Skeletal muscle tissue (tissue), 4 donors: ENCODE results near the gene MYOT. TPM values are rescaled to one million over a fixed set of nuclear protein-coding genes. Genes with fewer than 3 reads are reported as not detected.
A peak's percentile ranks its signal among the peaks of the same experiment; 100 is the strongest.

Experiments
- H3K27ac ChIP-seq: one replicate; pipeline ENCODE4 v1.7.0; 2013; ENCODE audit warnings: mild to moderate bottlenecking, low read depth, low read length, inconsistent platforms
- H3K27me3 ChIP-seq, 3 donors: one replicate each; pipeline ENCODE4 v1.7.0; 2013; ENCODE audit warnings: low read length in 3 of 3; ENCODE audit not compliant: control insufficient read depth in 3 of 3, insufficient read depth in 3 of 3
- H3K36me3 ChIP-seq, 3 donors: one replicate each; pipeline ENCODE4 v1.7.0; 2013; ENCODE audit warnings: low read length in 3 of 3; ENCODE audit not compliant: control insufficient read depth in 3 of 3, insufficient read depth in 3 of 3
- H3K4me1 ChIP-seq, 3 donors: one replicate each; pipeline ENCODE4 v1.7.0; 2013; ENCODE audit warnings: low read length in 3 of 3, mild to moderate bottlenecking in 3 of 3; ENCODE audit not compliant: control insufficient read depth in 3 of 3, insufficient read depth in 3 of 3
- H3K4me3 ChIP-seq, 3 donors: one replicate each; pipeline ENCODE4 v1.7.0; 2013; ENCODE audit warnings: low read length in 3 of 3
- H3K9ac ChIP-seq, 3 donors: one replicate each; pipeline ENCODE4 v1.7.0; 2013; ENCODE audit warnings: low read length in 3 of 3, mild to moderate bottlenecking in 3 of 3, moderate library complexity in 2 of 3, low read depth in 1 of 3
- H3K9me3 ChIP-seq, 3 donors: one replicate each; pipeline ENCODE4 v1.7.0; 2013; ENCODE audit warnings: low read length in 3 of 3; ENCODE audit not compliant: control insufficient read depth in 3 of 3
- total RNA-seq: library from RNA; depleted of rRNA; stranded (reverse); fragments of >200 nt; gene quantifications from one replicate; pipeline ENCODE4 v1.2.3, GENCODE V29; 2014
- donor health status: Osteomylitis.

MYOT gene, protein sequence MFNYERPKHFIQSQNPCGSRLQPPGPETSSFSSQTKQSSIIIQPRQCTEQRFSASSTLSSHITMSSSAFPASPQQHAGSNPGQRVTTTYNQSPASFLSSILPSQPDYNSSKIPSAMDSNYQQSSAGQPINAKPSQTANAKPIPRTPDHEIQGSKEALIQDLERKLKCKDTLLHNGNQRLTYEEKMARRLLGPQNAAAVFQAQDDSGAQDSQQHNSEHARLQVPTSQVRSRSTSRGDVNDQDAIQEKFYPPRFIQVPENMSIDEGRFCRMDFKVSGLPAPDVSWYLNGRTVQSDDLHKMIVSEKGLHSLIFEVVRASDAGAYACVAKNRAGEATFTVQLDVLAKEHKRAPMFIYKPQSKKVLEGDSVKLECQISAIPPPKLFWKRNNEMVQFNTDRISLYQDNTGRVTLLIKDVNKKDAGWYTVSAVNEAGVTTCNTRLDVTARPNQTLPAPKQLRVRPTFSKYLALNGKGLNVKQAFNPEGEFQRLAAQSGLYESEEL
- total RNA-seq, result 54.8 TPM

DNA sequence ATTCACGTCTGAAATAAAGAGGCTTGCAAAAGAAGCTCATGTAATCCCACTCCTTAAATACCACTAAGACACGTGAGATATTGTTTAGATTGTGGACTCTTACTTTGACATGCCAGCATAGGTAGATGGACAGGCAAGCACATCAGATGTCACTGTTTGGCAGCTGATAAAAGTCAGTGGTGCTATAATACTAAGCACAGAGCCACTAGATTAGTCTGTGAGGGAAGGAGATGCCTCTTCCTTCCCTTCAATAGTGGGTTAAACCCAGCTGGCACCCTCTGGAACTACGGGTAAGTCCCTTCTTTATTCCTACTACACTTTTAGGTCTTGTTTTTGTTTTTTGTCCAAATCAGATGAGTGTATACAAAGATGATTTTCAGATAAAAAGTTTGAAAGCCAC lies at the start of gene MYOT:
TSS of gene MYOT (plus strand) at position 197 of the 400 bp plus-strand sequence. CDS start 2,792 bp downstream, outside the sequence.
- peak within 1 kb of the TSS; percentile 89 for H3K27ac ChIP-seq
- no peaks in the 10 kb centered on the region for H3K9me3 ChIP-seq
- H3K9ac ChIP-seq, result peak within 1 kb of the TSS; percentile 74 to 94 (median 92)
- H3K36me3 ChIP-seq, result peaks cover 2 to 26% (median 21%) of the 10 kb centered on the region in 3 donors
- no peaks in the 10 kb centered on the region for H3K4me1 ChIP-seq
- peak within 1 kb of the TSS; percentile 68 to 84 (median 73) for H3K4me3 ChIP-seq
- no peaks in the 10 kb centered on the region for H3K27me3 ChIP-seq

DNA sequence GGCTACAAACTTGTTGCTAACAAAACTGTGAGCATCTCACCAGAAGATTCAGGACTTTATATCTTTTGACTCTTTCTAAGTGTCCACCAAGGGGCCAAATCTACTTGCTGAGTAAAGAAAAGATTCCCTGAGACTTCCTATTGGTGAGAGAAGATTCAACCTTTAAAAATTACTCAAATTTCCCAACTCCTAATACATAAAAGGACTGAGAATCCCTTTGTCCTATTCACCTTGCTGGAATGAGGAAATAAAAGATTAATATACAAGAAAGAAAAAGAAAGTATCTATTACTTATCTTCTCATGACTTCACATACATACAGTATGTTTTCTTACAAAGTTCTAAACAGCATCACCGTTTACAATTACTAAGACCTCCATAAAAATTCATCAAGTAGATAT lies 47.9 kb upstream of the MYOT start:
- Histone ChIP-seq H3K36me3 (no peaks in the 10 kb centered on the region), H3K4me3 (no peak overlapping the region), H3K9ac (no peak overlapping the region), H3K4me1 (peaks cover 6 to 17% (median 15%) of the 10 kb centered on the region in 3 donors), H3K27me3 (no peaks in the 10 kb centered on the region), H3K9me3 (no peaks in the 10 kb centered on the region), H3K27ac (no peak overlapping the region)

DNA sequence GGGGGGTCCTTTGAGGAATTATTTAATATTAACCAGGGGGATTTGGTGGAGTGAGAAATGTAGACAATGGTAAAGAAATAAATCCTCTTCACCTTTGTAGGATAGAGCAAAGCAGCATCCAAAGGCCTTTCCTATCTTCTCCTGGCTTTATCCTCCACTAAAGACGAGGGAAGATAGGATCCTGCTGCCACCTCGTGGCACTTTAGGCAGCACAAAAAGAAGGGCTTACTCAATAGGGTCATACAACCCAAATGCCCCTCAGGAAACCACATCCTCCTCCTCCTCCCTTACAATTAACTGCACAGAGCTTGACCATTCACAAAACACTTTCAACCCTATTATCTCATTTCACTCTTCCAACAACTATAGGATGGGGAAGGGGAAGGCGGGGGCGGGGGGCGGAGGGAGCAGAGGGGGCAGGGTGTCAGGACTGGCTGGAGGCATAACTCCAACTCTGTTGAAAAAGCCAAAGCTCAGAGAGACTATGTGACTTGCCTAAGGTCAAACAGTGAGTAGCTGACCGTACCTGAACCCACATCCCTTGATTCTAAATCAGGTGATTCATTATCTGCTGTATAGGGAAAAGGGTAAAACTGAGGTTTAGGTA lies 45.4 kb upstream of the MYOT start:
- Histone ChIP-seq H3K9me3 (no peaks in the 10 kb centered on the region), H3K9ac (peak overlapping the region in 1 of 3 donors; percentile 3), H3K27ac (peak overlapping the region; percentile 21), H3K4me1 (peaks cover 5 to 8% (median 7%) of the 10 kb centered on the region in 3 donors), H3K27me3 (no peaks in the 10 kb centered on the region), H3K36me3 (no peaks in the 10 kb centered on the region), H3K4me3 (no peak overlapping the region)

DNA sequence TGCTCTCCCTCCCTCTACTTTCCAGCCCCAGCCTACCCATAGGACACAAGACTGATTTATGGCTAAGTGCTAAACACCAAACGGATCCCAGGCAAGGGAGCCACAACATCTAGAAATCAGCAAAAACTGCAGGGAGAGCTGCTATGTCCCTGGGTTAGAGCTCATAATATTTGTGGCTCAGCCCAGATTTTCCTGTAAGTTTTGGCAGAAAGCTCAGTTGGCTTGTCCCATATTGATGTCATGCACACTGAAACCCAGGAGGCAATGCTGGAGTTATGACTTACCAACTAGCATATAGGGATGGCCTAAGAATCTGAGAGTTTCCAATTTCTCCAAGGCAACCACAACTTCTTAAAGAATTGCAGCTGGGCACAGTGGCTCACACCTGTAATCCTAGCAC lies 44.7 kb upstream of the MYOT start:
- Histone ChIP-seq H3K9me3 (no peaks in the 10 kb centered on the region), H3K9ac (peak overlapping the region in 1 of 3 donors; percentile 3), H3K27me3 (no peaks in the 10 kb centered on the region), H3K27ac (peak overlapping the region; percentile 21), H3K36me3 (no peaks in the 10 kb centered on the region), H3K4me1 (peaks cover 5 to 14% (median 7%) of the 10 kb centered on the region in 3 donors), H3K4me3 (no peak overlapping the region)

DNA sequence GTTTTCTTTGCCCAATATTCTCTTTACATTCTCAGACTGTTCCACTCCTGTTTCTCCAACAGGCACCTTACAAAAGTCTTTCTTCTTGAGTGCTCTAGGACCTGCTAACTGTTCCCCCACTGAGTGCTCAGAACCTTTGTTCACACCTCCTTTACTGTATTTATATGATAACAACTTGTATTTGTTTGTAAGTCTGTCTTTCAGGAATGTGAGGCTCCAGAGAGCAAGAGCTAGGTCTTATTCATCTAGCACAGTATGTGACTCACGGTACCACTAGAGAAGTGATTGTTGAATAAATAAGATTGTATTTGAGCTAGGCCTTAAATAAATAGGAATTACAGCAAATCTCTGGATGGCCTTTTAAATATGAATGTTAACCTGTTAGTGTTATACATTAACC lies 42.5 kb upstream of the MYOT start:
- Histone ChIP-seq H3K27me3 (no peaks in the 10 kb centered on the region), H3K9me3 (no peaks in the 10 kb centered on the region), H3K36me3 (no peaks in the 10 kb centered on the region), H3K4me1 (peaks cover 5 to 20% (median 13%) of the 10 kb centered on the region in 3 donors), H3K9ac (no peak overlapping the region), H3K27ac (no peak overlapping the region), H3K4me3 (no peak overlapping the region)

DNA sequence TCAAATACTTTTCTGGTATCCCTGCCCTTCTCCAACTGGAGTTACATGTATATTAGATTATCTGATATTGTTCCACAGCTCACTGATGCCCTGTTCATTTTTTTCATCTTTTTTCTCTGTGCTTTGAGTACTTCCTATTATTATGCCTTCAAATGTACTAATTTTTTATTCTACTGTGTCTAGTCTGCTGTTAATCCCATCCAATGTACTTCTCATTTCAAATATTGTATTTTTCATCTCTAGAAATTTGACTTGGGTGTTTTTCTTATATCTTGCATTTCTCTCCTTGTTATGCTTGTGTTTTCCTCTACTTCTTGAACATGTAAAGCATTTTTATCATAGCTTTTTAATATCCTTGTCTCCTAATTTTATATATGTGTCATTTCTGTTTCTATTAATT lies 41.6 kb upstream of the MYOT start:
- no peaks in the 10 kb centered on the region for H3K9me3 ChIP-seq
- no peaks in the 10 kb centered on the region for H3K36me3 ChIP-seq
- no peak overlapping the region for H3K4me3 ChIP-seq
- no peaks in the 10 kb centered on the region for H3K27me3 ChIP-seq
- H3K27ac ChIP-seq, result no peak overlapping the region
- H3K4me1 ChIP-seq, result peaks cover 8 to 25% (median 18%) of the 10 kb centered on the region in 3 donors
- H3K9ac ChIP-seq, result no peak overlapping the region

DNA sequence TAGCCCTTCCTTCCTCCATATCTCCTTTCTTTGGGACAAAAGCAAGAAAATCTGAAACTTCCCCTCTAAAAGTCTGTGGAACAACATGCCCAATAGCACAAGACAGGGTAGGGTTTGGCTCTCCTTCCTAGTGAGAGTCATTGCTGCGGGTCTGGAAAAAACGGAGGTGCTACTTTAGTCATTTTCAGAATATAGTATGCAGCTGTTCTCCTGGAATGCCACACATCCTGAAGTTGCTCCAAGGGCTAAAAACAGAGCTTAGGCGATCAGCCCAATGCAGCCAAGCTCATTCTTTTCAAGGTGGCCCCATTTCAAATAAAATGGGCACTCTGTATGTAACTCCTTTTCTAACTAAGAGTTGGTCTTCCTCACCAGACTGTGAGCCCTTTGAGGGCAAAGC lies 39.5 kb upstream of the MYOT start:
- Histone ChIP-seq H3K27ac (peak overlapping the region; percentile 96), H3K4me3 (peak overlapping the region; percentile 25 to 49 (median 34)), H3K9me3 (no peaks in the 10 kb centered on the region), H3K9ac (peak overlapping the region; percentile 34 to 65 (median 64)), H3K36me3 (no peaks in the 10 kb centered on the region), H3K4me1 (peaks cover 6 to 20% (median 17%) of the 10 kb centered on the region in 3 donors), H3K27me3 (no peaks in the 10 kb centered on the region)

DNA sequence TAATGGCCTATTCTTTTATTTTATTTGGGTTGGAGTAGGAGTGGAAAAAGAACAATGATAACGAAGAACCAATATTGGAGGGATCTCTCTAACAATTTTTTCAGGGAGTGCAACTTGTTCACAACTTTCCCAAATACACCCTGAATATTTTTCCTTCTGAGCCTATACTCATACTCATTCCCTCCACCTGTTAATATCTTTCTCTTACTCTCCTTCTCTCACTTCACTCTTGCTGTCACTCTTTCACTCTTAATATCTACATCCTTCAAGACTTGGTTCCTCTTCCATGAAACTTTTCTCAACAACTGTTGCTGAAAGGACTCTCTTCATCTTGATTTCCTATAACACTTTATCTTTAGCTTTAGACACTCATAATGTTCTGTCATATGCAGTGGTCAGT lies 39.0 kb upstream of the MYOT start:
- H3K9me3 ChIP-seq, result no peaks in the 10 kb centered on the region
- H3K36me3 ChIP-seq, result no peaks in the 10 kb centered on the region
- H3K27ac ChIP-seq, result peak overlapping the region; percentile 96
- H3K9ac ChIP-seq, result peak overlapping the region in 2 of 3 donors; percentile 35 to 65
- peaks cover 6 to 20% (median 19%) of the 10 kb centered on the region in 3 donors for H3K4me1 ChIP-seq
- no peaks in the 10 kb centered on the region for H3K27me3 ChIP-seq
- peak overlapping the region; percentile 25 to 49 (median 34) for H3K4me3 ChIP-seq

DNA sequence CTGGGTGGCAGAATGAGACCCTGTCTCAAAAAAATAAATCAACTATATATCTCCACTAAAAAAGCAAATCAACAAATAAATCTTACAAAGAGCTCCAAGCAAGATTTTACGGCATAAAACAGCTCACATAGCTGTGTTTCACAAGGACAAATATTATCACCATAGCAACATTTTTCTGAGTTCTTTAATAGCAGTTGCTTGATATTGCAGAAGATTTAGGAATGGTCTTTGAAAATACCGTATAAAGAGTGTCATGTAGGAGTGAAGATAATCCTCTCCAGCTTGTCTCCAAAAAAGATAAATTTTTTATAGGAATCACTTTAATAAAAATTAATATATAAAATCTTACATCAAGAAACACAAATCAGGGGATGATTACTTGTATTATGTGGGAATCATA lies 36.6 kb upstream of the MYOT start:
- Histone ChIP-seq H3K36me3 (no peaks in the 10 kb centered on the region), H3K27ac (peak overlapping the region; percentile 96), H3K27me3 (no peaks in the 10 kb centered on the region), H3K4me1 (peaks cover 10 to 29% (median 24%) of the 10 kb centered on the region in 3 donors), H3K4me3 (no peak overlapping the region), H3K9me3 (no peaks in the 10 kb centered on the region), H3K9ac (no peak overlapping the region)

DNA sequence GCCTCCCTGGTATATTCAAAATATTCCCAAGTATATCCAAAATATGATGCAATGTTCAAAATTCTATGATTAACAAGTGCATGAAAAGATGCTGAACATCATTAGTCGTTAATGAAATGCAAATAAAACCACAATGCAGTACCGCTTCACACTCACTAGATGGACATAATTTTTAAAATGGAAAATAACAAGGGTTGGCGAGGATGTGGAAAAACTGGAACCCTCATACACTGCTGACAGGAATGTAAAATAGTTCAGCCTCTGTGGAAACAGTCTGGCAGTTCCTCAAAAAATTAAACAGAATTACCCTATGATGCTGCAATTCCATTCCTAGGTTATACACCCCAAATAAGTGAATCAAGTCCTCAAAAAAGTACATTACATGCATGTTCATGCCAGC lies 36.1 kb upstream of the MYOT start:
- Histone ChIP-seq H3K9ac (no peak overlapping the region), H3K27ac (peak overlapping the region; percentile 97)

More for the DNA sequence above, 36.1 kb upstream of the MYOT start:
- no peaks in the 10 kb centered on the region for H3K27me3 ChIP-seq
- no peaks in the 10 kb centered on the region for H3K36me3 ChIP-seq
- no peak overlapping the region for H3K4me3 ChIP-seq
- no peaks in the 10 kb centered on the region for H3K9me3 ChIP-seq
- H3K4me1 ChIP-seq, result peaks cover 10 to 33% (median 27%) of the 10 kb centered on the region in 3 donors
